ENCODE data around the gene COL9A2. TPM values are rescaled to one million over a fixed set of nuclear protein-coding genes. Genes with fewer than 3 reads are reported as not detected.

Gene COL9A2
- total and polyA plus RNA-seq, 4 donors = 0.19 to 0.75 (median 0.34) TPM

DNA sequence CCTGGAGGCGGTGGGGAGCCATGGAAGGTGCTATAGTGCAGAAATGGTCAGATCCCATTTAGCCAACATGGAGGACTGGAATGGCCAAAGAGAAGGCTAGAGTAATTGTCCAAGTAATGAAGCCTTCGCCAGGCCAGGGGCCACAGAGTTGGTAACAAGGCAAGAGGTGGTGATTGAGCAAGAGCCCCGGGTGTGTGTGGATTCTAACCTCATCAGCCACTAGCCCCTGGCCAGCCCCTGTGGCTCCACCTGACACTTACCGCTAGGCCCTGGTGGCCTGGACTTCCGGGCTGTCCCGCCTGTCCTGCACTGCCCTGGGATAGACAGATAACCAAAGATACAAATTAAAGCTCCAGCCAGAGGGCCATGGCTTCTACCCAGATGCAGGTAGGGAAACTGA, 9.9 kb downstream of the COL9A2 start:
- no peak overlapping the region for H3K27ac ChIP-seq (ENCODE audit: low read depth in 1 of 2, low read length in 2 of 2)
- H3K27me3 ChIP-seq (ENCODE audit: control insufficient read depth in 4 of 4, insufficient read depth in 4 of 4, low read length in 3 of 4) = no peaks in the 10 kb centered on the region
- H3K36me3 ChIP-seq (ENCODE audit: control insufficient read depth in 4 of 4, insufficient read depth in 3 of 4, low read depth in 1 of 4, low read length in 3 of 4) = no peaks in the 10 kb centered on the region
- no peaks in the 10 kb centered on the region for H3K9me3 ChIP-seq (ENCODE audit: control insufficient read depth in 4 of 4, low read length in 3 of 4)
- TF ChIP-seq RXRA (IDR thresholded peaks at IDR 0.05) (no peak), HNF4A (conservative IDR thresholded peaks at IDR 0.05) (no peak), SP1 (IDR thresholded peaks at IDR 0.05) (no peak), NR2F2 (IDR thresholded peaks at IDR 0.05) (no peak)
- TF ChIP-seq, protein P1, sequence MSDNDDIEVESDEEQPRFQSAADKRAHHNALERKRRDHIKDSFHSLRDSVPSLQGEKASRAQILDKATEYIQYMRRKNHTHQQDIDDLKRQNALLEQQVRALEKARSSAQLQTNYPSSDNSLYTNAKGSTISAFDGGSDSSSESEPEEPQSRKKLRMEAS (IDR thresholded peaks at IDR 0.05) = no peak
- TF ChIP-seq, protein P2, sequence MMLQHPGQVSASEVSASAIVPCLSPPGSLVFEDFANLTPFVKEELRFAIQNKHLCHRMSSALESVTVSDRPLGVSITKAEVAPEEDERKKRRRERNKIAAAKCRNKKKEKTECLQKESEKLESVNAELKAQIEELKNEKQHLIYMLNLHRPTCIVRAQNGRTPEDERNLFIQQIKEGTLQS (IDR thresholded peaks at IDR 0.05) = no peak
- no peaks in the 10 kb centered on the region for H3K4me1 ChIP-seq (ENCODE audit: control insufficient read depth in 4 of 4, insufficient read depth in 4 of 4, low read length in 3 of 4)
- WGBS = 88% methylated on average over 6 of the region's 6 CpGs
- H3K4me3 ChIP-seq (ENCODE audit: low read depth in 1 of 3, low read length in 3 of 3) = no peak overlapping the region
- DNase-seq (ENCODE audit: low spot score) = no peak
- H3K9ac ChIP-seq (ENCODE audit: low read depth in 1 of 2, low read length in 2 of 2) = no peak overlapping the region

DNA sequence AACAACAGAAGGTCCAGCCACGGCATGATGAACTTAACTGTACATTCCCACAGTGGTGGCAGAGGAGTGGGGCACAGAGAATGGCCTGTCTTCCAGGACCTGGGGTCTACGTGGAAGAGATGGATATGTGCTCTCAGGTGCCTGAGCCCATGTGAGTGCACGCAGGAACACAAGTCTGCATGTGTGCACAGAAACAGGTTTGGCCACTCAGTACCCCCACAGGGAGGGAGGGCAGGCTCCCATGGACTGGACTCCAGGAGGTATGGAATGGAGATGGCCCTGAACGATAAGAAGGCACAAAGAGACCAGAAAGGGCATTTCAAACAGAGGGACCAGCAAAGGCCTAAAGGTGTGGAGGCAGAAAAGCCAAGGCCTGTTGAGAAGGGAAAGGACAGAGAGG, 10.8 kb downstream of the COL9A2 start:
- 90% methylated on average over 4 of the region's 4 CpGs for WGBS
- Histone ChIP-seq H3K9ac (ENCODE audit: low read depth in 1 of 2, low read length in 2 of 2) (no peak overlapping the region), H3K36me3 (ENCODE audit: control insufficient read depth in 4 of 4, insufficient read depth in 3 of 4, low read depth in 1 of 4, low read length in 3 of 4) (no peaks in the 10 kb centered on the region), H3K9me3 (ENCODE audit: control insufficient read depth in 4 of 4, low read length in 3 of 4) (no peaks in the 10 kb centered on the region), H3K27ac (ENCODE audit: low read depth in 1 of 2, low read length in 2 of 2) (no peak overlapping the region), H3K4me3 (ENCODE audit: low read depth in 1 of 3, low read length in 3 of 3) (no peak overlapping the region), H3K4me1 (ENCODE audit: control insufficient read depth in 4 of 4, insufficient read depth in 4 of 4, low read length in 3 of 4) (no peaks in the 10 kb centered on the region), H3K27me3 (ENCODE audit: control insufficient read depth in 4 of 4, insufficient read depth in 4 of 4, low read length in 3 of 4) (no peaks in the 10 kb centered on the region)
- TF ChIP-seq RAD21 (IDR thresholded peaks at IDR 0.05) (no peak), HNF4A (conservative IDR thresholded peaks at IDR 0.05) (no peak), FOXA2 (IDR thresholded peaks at IDR 0.05) (no peak), NR2F2 (IDR thresholded peaks at IDR 0.05) (no peak), RXRA (IDR thresholded peaks at IDR 0.05) (no peak), HNF4G (IDR thresholded peaks at IDR 0.05) (no peak), GABPA (IDR thresholded peaks at IDR 0.05 in 1 of 2, conservative IDR thresholded peaks at IDR 0.05 in 1 of 2) (no peak), TAF1 (conservative IDR thresholded peaks at IDR 0.05) (no peak), SP1 (IDR thresholded peaks at IDR 0.05) (no peak), YY1 (IDR thresholded peaks at IDR 0.05) (no peak), EGR1 (IDR thresholded peaks at IDR 0.05; ENCODE audit: low read depth in 2 of 2) (no peak), JUND (IDR thresholded peaks at IDR 0.05) (no peak)
- TF ChIP-seq, protein P1 (IDR thresholded peaks at IDR 0.05) = no peak
- TF ChIP-seq, protein P3, sequence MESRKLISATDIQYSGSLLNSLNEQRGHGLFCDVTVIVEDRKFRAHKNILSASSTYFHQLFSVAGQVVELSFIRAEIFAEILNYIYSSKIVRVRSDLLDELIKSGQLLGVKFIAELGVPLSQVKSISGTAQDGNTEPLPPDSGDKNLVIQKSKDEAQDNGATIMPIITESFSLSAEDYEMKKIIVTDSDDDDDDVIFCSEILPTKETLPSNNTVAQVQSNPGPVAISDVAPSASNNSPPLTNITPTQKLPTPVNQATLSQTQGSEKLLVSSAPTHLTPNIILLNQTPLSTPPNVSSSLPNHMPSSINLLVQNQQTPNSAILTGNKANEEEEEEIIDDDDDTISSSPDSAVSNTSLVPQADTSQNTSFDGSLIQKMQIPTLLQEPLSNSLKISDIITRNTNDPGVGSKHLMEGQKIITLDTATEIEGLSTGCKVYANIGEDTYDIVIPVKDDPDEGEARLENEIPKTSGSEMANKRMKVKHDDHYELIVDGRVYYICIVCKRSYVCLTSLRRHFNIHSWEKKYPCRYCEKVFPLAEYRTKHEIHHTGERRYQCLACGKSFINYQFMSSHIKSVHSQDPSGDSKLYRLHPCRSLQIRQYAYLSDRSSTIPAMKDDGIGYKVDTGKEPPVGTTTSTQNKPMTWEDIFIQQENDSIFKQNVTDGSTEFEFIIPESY (IDR thresholded peaks at IDR 0.05) = no peak
- TF ChIP-seq, protein P4, sequence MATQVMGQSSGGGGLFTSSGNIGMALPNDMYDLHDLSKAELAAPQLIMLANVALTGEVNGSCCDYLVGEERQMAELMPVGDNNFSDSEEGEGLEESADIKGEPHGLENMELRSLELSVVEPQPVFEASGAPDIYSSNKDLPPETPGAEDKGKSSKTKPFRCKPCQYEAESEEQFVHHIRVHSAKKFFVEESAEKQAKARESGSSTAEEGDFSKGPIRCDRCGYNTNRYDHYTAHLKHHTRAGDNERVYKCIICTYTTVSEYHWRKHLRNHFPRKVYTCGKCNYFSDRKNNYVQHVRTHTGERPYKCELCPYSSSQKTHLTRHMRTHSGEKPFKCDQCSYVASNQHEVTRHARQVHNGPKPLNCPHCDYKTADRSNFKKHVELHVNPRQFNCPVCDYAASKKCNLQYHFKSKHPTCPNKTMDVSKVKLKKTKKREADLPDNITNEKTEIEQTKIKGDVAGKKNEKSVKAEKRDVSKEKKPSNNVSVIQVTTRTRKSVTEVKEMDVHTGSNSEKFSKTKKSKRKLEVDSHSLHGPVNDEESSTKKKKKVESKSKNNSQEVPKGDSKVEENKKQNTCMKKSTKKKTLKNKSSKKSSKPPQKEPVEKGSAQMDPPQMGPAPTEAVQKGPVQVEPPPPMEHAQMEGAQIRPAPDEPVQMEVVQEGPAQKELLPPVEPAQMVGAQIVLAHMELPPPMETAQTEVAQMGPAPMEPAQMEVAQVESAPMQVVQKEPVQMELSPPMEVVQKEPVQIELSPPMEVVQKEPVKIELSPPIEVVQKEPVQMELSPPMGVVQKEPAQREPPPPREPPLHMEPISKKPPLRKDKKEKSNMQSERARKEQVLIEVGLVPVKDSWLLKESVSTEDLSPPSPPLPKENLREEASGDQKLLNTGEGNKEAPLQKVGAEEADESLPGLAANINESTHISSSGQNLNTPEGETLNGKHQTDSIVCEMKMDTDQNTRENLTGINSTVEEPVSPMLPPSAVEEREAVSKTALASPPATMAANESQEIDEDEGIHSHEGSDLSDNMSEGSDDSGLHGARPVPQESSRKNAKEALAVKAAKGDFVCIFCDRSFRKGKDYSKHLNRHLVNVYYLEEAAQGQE (IDR thresholded peaks at IDR 0.05) = no peak
- TF ChIP-seq, protein P5, sequence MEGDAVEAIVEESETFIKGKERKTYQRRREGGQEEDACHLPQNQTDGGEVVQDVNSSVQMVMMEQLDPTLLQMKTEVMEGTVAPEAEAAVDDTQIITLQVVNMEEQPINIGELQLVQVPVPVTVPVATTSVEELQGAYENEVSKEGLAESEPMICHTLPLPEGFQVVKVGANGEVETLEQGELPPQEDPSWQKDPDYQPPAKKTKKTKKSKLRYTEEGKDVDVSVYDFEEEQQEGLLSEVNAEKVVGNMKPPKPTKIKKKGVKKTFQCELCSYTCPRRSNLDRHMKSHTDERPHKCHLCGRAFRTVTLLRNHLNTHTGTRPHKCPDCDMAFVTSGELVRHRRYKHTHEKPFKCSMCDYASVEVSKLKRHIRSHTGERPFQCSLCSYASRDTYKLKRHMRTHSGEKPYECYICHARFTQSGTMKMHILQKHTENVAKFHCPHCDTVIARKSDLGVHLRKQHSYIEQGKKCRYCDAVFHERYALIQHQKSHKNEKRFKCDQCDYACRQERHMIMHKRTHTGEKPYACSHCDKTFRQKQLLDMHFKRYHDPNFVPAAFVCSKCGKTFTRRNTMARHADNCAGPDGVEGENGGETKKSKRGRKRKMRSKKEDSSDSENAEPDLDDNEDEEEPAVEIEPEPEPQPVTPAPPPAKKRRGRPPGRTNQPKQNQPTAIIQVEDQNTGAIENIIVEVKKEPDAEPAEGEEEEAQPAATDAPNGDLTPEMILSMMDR (IDR thresholded peaks at IDR 0.05; ENCODE audit: low read depth, low read length, missing input control) = no peak
- no peak for DNase-seq (ENCODE audit: low spot score)

All from liver (tissue), 9 donors.